ENCODE data around the gene TBCK. TPM values are rescaled to one million over a fixed set of nuclear protein-coding genes. Genes with fewer than 3 reads are reported as not detected.

Gene TBCK
- polyA plus RNA-seq, 1 of the 3 experiments (the other 2 are of a cell fraction), result 14.6 TPM

DNA sequence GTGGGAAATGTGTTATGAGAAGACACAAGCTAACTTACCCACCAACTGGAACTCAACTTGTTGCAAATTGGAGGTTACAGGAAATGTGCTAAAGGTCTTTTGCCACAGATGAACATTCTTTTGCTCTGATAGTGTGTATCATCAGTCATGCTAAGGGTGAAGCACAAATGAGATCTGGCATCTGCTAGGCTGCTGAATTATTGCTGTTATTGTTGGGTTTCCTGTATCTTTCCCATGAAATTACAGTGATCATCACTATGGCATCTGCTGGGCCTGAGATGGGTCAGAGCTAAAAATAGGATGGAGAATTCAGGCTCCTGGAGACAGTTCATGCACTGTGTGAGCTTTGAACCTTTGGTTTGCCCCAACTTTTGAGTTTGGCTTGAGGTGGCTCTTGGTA is 296.2 kb downstream of the TBCK start (continued):
- TF ChIP-seq TAF1 (IDR thresholded peaks at IDR 0.05; ENCODE audit: borderline replicate concordance, low read depth, low read length) (no peak), JUND (IDR thresholded peaks at IDR 0.05) (peak; percentile 50), RFX5 (IDR thresholded peaks at IDR 0.05; ENCODE audit: low read length) (no peak), CTCF (IDR thresholded peaks at IDR 0.05) (no peak), USF2 (IDR thresholded peaks at IDR 0.05; ENCODE audit: borderline replicate concordance, low read depth, low read length) (no peak), CHD2 (IDR thresholded peaks at IDR 0.05; ENCODE audit: low read length, partially characterized antibody) (no peak), RAD21 (IDR thresholded peaks at IDR 0.05; ENCODE audit: low read length) (no peak), FOXM1 (IDR thresholded peaks at IDR 0.05; ENCODE audit: low read depth) (no peak), RXRA (IDR thresholded peaks at IDR 0.05; ENCODE audit: borderline replicate concordance, low read depth) (no peak; the same call in 1 of the 2 replicates), NFIC (IDR thresholded peaks at IDR 0.05; ENCODE audit: borderline replicate concordance) (0 out of 2 replicates have a peak, but pooled peaks have one; percentile 26)
- TF ChIP-seq, protein P1, sequence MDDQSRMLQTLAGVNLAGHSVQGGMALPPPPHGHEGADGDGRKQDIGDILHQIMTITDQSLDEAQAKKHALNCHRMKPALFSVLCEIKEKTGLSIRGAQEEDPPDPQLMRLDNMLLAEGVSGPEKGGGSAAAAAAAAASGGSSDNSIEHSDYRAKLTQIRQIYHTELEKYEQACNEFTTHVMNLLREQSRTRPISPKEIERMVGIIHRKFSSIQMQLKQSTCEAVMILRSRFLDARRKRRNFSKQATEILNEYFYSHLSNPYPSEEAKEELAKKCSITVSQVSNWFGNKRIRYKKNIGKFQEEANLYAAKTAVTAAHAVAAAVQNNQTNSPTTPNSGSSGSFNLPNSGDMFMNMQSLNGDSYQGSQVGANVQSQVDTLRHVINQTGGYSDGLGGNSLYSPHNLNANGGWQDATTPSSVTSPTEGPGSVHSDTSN (IDR thresholded peaks at IDR 0.05), result peak; percentile 92

DNA sequence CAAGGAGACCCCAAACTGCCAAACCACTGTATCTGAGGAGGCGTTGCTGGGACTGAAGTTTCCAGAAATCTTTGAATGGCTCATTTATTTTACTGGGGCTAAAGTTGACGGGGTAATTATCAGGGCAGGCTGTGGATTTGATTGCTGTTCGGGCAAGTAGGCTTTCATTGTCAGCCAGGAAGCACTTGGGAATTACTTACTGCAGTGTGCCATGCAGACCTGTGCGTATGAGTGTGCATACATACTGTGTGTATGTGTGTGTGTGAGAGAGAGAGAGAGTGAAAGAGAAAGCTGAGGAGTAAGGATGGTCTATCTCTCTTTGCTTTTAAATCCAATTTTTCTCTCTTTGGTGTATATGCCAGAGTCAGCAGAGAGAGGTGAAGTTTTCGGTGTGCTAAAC is 298.0 kb downstream of the TBCK start:
- Histone ChIP-seq H3K36me3 (replicated peaks in 1 of 2; ENCODE audit: control insufficient read depth in 1 of 2, insufficient read depth in 2 of 2, low read length in 1 of 2) (no peaks in the 10 kb centered on the region), H3K9ac (no peak overlapping the region), H3K4me3 (ENCODE audit: low read depth in 2 of 2, low read length in 1 of 2) (no peak overlapping the region), H3K9me3 (no peaks in the 10 kb centered on the region), H3K4me2 (no peak overlapping the region), H3K27ac (ENCODE audit: low read depth in 2 of 2, low read length in 1 of 2) (no peak overlapping the region), H3K4me1 (ENCODE audit: control insufficient read depth in 1 of 2, insufficient read depth in 2 of 2, low read depth in 1 of 2, low read length in 1 of 2) (no peaks in the 10 kb centered on the region), H2AFZ (ENCODE audit: low read depth) (no peak overlapping the region), H3K9me2 (no peaks in the 10 kb centered on the region), H3F3A (replicated peaks; ENCODE audit: insufficient read depth) (no peaks in the 10 kb centered on the region), H3K27me3 (ENCODE audit: insufficient read depth) (no peaks in the 10 kb centered on the region), H3K79me2 (ENCODE audit: insufficient read depth) (no peaks in the 10 kb centered on the region), H4K20me1 (ENCODE audit: insufficient read depth) (no peaks in the 10 kb centered on the region)
- no peak for DNase-seq
- CTCF ChIA-PET, result no interaction called here
- TF ChIP-seq FOXM1 (IDR thresholded peaks at IDR 0.05; ENCODE audit: low read depth) (no peak), MEF2A (IDR thresholded peaks at IDR 0.05; ENCODE audit: borderline replicate concordance, low read depth) (no peak), GATA2 (CRISPR knock-in tag; IDR thresholded peaks at IDR 0.05) (no peak), NRF1 (IDR thresholded peaks at IDR 0.05; ENCODE audit: low read depth, low read length) (no peak), FOSL2 (IDR thresholded peaks at IDR 0.05; ENCODE audit: borderline replicate concordance, low read depth) (no peak), SIN3A (IDR thresholded peaks at IDR 0.05; ENCODE audit: borderline replicate concordance, low read depth, low read length) (no peak)
- TF ChIP-seq, protein P2, sequence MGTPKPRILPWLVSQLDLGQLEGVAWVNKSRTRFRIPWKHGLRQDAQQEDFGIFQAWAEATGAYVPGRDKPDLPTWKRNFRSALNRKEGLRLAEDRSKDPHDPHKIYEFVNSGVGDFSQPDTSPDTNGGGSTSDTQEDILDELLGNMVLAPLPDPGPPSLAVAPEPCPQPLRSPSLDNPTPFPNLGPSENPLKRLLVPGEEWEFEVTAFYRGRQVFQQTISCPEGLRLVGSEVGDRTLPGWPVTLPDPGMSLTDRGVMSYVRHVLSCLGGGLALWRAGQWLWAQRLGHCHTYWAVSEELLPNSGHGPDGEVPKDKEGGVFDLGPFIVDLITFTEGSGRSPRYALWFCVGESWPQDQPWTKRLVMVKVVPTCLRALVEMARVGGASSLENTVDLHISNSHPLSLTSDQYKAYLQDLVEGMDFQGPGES (IDR thresholded peaks at IDR 0.05; ENCODE audit: low read depth, low read length), result no peak
- 57% methylated on average over 5 of the region's 5 CpGs for WGBS (ENCODE audit: low lambda C conversion rate)
- POLR2A ChIA-PET, result no interaction called here

Measured in SK-N-SH (cell line).